GM18870 (cell line): Measurements from ENCODE around the gene MAP7D3.
"Not testable (repeated sequence)": the region's sequence is repeated elsewhere in the genome, so short reads cannot be mapped to it uniquely, and the experiment has no call there.

Experiments used
- ATAC-seq: cut with Tn5 transposase; IDR thresholded peaks from one replicate; pipeline ENCODE4 v1.9.1; 2021; ENCODE audit warnings: moderate library complexity; ENCODE audit not compliant: unreplicated experiment

MAP7D3 gene

DNA sequence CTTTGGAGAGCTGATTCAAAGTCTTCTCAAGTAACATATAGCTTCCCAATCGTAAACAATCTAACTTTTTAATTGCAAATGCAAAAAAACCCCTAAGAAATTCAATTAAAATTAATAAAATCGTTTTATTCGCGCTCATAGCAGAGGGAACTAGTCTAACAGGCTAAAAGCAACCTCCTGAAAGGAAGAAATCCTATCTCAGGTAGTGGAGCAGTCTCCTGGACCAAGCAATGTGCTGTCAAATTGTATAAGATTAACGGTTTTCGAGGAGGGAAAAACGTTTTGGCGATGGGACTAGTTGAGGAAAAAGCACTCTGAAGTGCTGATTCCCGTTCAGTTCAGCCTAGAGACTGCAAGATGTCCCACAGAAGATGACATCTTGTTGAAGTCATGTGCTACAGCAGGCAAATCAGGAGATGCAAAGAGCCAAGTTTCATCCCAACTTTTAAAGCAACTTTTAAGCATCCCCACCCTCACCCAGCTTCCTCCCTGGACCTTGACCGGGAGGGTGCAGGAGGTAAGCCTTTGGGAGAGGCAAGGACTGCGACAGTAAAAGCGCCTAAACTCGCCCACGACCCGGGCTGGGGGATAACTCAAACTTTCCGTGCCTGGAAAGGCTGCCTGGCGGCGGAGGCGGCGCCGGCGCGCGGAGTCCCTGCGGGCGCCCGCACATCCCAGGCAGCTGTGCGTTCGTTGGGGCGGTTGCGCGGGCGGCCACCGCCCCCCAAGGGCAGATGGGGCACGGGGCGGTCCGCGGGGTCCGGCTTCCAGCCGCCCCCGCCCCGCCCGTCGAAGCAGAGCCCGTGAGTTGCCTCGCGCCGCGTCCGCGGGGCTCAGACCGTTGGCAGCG lies 784 bp downstream of the MAP7D3 start:
- peak; percentile 26 for ATAC-seq

DNA sequence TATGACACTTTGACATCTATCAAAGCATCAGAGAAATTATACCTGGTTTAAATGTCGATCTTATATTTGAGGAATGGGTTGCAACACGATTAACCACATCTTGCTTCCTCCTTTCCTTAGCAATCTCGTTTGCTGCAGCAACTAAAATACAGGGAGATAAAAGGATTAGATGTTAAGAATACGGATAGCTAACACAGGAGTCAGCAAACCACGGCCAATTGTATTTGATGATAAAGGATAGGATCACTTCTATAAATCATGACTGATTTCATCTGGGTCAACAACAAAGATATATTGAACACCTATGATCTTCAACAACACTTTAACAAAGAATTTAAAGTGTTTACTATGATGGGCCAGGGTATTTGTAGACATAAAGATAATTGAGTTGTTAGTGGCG lies 5.0 kb downstream of the MAP7D3 start:
- ATAC-seq = no peak

DNA sequence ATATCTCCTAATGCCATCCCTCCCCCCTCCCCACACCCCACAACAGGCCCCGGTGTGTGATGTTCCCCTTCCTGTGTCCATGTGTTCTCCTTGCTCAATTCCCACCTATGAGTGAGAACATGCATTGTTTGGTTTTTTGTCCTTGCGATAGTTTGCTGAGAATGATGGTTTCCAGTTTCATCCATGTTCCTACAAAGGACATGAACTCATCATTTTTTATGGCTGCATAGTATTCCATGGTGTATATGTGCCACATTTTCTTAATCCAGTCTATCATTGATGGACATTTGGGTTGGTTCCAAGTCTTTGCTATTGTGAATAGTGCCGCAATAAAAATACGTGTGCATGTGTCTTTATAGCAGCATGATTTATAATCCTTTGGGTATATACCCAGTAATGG lies 13.4 kb downstream of the MAP7D3 start:
- ATAC-seq = not testable (repeated sequence)

DNA sequence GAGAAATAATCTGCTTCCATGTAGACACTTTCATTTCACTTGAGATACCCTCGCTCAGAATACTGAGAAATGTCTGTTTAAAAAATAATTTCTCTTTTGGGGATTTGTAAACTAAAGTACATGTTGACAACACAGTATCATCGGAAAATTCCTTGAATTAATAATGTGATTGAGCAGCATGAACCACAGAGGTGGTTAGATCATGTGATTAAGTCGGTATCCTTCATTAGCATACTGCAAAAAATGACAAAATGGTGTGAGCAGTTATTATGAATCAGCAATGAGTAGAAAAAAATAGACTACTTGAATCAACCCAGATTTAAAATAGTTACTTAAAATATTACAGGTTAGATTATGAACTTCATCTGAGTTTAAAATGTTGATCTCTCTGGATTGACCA lies 14.1 kb downstream of the MAP7D3 start:
- ATAC-seq = no peak

DNA sequence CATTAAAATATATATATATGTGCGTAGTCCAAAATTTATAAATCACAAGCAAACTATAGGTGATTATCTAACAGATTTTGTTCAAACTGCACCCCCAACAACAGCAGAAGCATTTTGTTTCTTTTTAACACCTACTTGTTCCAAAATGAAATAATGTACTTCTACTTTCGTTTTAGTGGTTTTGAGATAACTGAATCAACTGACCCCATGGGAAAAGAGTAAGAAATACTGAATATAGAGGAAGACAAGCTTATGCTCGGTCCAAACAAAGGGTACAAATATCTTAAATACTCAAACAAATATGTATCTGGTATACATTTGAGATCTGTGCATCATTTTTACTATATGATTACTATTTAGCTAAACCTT lies 22.4 kb downstream of the MAP7D3 start:
- ATAC-seq = no peak

DNA sequence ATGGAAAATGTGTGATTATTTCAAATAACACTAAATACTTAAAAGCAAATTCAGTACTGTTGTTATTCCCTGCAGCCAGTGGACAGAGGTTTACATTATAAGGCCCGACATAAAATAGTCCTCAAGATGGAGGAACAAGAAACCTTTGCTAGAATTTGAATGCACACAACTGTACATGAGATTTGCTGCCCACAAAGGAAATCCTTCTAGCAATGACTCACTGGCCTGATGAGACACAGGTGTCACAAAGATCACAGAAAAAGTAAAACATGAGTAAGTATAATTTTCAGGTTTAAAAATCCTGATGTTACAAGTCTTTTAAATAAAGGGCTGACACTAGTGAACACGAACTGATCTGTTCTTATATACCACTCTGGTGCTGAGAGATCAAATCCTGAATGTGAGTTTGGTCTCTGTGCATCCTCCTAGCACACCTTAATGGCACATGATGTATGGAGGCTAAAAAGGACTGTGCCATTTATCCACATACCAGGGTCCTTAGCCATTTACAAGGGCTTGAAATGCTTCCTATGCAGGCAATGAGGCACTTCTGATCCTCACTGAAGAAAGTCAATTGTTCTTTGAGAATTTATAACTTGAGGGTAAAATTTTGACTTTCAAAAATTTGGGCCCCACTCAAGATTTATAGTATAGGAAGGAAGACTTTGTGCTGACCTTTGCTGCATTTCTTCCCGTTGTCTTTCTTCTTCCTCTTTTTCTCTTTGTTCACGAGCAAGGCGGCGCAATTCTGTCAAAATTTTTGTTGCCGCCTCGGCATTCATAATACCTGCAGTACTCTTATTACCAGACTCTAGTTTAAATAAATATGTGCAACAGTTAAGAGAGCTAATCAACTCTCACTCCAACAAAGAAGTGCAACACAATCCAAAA lies 23.0 kb downstream of the MAP7D3 start:
- ATAC-seq = peak; percentile 65

DNA sequence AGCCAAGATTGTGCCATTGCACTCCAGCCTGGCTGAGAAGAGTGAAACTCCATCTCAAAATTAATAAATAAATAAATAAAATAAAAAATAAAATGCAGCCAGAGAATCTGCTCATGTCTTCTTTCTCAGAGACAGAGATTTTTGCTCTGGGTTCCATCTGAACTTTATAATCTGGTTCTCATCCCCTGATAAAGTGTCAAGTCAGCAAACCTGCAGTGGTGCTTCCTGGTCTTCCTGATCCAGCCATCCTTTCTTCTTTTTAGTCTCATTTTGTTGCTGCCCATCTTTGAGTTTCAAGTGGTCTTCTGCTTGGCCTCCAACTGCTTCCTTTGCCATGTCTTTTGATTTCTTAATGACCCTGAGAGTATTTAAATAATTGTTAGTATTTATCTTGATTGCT lies 24.1 kb downstream of the MAP7D3 start:
- ATAC-seq = no peak

DNA sequence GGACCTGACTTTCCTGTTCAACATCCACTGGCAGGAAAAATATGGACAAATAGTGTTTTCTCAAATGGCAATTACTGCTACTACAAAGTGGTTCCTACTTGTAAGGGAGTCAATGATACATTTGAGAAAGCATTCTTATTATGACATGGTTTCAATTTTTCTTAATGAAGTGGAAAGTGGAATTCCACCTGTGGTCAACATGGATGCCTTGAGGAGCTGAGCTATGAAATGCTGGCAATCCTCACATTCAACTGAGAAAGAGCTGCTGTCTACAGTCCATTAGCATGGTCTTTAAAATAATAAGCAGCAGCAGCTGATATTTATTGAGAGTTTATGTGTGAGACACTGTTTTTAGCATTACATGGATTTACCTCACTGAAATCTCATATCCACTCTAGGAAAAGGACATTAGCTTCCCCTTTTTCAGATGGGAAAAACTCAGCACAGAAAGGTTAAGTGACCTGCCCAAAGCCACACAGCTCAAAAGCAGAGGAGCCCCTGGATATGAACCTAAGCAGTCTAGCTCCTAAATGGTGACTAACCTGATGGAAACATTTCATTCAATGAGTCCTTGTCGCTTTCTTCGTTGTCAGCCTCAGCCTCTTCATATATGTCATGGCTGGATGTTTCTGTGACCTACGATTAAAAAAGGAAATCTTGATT lies 29.2 kb downstream of the MAP7D3 start:
- no peak for ATAC-seq

DNA sequence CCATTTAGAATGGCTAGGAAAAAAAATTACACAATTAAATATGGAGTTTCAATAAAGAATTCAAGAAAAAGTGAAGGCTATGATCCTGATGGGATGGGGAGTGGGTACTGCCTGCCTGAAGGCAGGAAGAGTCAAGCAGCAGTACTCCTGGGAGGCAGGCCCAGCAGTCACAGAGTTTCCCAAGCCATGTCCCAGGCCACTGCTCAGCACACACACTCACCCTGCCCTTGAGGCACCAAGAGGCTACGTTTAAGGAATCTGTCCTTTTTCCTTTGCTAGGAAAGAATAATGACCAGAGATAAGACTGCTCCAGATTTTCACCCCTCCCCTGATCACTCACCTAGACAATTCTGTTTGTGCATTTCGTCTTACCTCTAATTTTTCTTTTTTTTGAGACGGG lies 30.2 kb downstream of the MAP7D3 start:
- ATAC-seq = no peak

DNA sequence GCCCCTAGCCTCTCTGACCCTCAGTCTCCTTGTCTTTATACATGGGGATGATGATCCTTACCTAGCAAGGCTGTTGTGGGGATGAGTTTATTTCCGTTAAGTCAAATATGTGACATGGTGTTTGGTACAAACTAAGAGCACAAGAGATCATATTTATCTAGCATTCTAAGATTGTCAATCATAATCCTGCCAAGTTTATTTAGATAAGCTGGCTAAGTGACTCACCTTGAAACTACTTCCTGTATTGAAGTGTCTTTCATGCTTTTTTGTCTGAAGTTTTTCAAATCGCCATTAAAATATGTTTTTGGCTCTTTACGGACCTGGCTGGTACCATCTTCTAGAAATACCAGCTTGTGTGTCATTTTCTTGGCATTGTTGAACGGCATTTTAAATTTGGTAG lies 30.7 kb downstream of the MAP7D3 start:
- no peak for ATAC-seq

DNA sequence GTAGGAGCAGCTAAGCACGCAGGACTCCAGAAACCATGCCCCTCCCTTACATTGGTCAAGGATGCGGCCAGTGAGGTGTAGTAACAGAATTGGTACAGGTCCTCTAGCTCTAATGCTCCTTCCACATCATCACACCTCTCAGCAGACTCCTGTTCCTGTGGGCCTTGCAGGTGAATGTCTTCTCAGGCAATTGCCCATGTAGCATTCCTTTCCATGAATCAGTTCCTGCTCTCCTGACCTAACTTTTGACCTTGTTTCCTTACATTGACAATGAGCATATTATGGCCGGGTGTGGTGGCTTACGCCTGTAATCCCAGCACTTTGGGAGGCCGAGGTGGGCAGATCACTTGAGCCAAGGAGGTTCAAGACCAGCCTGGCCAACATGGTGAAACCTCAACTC lies 31.3 kb downstream of the MAP7D3 start:
- ATAC-seq = no peak

DNA sequence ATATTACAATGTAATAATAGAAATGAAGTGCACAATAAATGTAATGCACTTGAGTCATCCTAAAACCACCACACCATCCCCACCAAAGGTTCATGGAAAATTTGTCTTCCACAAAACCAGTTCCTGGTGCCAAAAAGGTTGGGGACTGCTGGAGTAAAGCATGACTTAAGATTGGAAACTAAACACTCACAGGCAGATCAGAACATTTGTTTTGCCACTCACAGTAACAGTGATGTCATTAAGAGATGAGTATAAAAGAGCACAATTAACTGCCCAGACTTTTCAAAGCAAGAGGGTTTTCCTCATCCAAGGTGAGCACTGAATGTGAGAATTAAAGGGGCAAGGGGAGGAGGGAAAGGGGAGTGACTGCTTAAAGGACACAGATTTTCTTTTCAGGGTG lies 35.6 kb downstream of the MAP7D3 start:
- ATAC-seq = no peak

DNA sequence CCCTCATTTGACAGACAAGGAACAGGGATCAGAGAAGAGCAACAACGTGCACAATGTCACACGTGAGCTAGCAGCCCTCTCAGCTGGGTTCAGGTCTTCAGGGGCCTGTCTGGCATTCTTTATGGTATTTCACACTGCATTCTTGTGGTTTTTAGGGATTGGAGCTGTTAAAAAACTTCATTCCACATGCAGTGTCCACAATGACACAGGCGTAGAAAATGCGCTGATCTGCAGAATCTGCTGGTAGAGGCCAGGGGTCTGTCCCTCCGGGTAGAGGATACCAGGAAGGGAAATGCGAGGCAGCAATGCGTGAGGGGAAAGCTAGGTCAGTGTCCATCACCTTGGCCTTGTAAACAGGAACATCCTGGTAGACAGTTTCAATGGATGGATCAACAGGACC lies 36.6 kb downstream of the MAP7D3 start:
- no peak for ATAC-seq

DNA sequence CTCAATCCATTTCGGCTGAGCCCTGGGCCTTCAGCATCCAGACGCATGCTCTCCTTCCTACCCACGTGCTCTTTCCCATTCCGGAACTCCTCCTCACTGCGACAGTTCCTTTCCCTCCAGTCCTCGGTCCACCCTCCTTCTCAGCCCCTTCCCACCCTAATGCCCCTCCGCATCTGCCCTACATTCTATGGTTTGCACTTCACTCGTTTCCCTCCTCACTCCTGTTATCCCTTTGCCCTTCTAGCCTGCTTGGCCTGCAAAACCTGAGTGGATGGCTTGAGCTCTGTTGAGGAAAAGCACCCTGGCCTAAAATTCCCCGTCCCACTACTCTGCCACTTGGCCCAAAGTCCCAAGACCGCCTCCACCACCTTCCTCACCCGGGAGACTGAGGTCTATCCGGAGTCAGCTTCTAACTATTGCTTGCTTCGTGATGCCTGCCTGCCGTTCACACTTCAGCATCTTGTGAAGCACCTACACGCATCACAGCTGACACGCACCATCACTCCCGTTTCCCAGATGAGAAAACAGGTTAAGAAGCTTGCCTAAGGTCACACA lies 38.6 kb downstream of the MAP7D3 start:
- ATAC-seq = no peak

DNA sequence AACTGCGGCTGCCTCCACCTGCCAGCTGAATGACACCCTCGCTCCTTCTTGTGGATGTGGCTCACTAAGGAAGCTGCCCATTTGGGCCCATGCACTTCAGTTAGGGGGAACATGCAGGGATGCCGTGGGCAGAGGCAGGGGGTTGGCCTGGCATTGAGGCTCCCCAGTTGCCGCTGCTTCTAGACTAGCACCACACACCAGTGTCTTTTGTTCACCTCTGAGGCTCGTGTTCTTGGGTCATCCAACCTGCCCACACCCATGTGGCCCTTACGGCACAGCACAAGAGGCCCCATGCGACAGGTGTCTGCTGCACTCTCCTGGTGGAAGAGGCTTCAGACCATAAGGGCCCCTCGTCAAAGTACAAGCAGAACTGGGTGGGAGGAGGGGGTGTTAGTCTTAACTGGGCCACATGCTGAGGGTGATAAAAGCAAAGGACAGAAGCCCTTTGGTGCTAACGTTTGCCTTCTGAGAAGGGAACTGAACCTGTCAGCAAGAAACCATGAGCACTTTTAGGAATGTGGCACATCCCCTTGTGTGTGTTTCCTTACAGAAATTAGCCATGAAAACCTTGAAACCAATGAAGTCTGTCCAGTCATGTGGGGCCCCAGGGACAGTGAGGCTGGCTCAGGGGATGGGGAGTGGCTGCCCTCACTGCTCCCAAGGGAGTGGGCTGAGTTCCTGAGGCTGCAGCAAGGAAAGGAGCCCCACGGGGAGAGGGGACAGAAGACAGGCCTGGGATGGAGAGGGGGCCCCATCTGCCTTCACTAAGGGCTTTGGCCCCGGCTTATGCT lies 39.2 kb downstream of the MAP7D3 start:
- no peak for ATAC-seq

DNA sequence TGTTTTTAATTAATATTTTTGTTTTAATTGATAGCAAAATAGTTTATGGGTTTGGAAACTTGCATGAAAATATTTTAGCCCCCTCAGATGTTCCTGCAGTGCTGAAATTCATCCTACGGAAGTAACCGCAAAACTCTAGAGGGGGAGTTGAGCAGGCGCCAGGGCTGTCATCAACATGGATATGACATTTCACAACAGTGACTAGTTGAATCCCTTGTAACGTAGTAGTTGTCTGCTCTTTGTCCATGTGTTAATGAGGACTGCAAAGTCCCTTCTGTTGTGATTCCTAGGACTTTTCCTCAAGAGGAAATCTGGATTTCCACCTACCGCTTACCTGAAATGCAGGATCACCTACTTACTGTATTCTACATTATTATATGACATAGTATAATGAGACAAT lies 40.4 kb downstream of the MAP7D3 start:
- ATAC-seq = no peak

DNA sequence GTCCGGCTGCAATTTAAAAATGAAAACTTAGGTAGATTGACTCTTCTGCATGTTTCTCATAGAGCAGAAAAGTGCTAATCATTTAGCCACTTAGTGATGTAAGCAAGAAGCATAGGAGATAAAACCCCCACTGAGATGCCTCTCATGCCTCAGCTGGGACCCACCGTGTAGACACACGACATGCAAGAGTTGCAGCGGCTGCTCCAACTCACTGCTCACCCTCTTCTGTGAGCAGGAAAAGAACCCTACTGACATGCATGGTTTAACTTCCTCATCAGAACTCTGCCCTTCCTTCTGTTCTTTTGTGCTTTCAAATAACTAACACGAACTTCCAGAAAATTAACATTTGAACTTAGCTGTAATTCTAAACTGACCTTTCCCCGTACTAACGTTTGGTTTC lies 41.0 kb downstream of the MAP7D3 start:
- no peak for ATAC-seq

DNA sequence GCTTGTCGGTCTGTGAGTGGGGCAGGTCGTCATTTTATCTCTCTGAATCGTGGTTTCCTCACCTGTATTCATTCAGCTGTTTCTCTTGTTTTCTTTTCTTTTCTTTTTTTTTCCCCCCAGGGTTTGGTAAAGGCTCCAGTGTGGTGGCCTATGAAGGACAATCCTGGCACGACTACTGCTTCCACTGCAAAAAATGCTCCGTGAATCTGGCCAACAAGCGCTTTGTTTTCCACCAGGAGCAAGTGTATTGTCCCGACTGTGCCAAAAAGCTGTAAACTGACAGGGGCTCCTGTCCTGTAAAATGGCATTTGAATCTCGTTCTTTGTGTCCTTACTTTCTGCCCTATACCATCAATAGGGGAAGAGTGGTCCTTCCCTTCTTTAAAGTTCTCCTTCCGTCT lies 41.4 kb downstream of the MAP7D3 start:
- ATAC-seq = no peak

DNA sequence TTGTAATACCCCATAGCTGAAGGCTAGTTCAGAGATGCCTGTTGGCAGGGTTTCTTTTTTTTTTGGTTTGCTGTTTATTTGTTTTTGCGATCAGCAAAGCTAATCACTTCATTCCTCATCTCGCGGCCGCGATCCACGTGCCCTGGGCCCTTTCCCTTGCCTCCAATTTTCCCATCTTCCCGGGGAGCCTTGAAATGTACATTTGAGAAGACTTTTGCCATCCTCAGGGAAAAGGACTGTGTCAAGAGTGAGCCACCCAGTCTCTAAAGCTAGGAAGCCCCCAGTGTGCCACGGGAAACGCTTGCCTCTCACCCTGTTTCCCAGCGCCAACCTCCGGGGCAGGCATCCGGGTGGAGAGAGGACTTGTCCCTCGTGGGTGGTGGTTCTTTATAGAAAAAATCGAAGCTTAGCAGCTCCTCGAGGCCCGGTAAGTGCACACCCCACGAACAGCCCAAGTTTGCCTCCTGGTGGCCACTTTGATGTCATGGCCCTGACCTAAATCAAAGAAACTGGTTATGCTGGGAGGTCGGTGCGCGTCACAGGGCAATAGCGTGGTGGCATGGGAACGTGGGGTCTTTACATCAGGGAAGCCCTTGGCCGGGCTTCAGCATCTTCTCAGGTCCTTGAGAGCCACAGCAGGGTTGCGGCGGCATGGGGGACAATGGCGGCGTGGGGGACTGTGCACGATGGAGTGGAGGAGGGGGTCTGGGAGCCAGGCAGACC lies 42.0 kb downstream of the MAP7D3 start:
- no peak for ATAC-seq

DNA sequence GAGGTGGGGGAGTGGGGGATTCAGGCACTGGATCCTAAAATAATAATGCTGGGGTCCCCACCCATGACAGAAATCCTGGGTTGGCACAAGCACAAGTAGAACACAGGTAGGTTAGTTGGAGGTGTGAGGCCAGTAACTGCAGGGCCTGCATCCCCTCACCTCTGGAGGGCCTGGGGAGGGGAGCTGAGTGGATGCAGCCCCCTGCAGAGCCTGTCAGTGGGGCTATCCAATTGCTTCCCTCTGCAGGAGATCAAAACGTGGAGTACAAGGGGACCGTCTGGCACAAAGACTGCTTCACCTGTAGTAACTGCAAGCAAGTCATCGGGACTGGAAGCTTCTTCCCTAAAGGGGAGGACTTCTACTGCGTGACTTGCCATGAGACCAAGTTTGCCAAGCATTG lies 43.7 kb downstream of the MAP7D3 start:
- no peak for ATAC-seq
